Measurements from ENCODE around the gene SPANXB1. TPM values are rescaled to one million over a fixed set of nuclear protein-coding genes. Genes with fewer than 3 reads are reported as not detected.

The SPANXB1 gene
- polyA plus RNA-seq, 1 donor from 2014 or later: not detected

Other genes with a start within 250 kb of the SPANXB1 start
- gene LDOC1, start 174.5 kb downstream of the SPANXB1 start, polyA plus RNA-seq: 6.8 and 7.2 TPM in 2 replicates
- not detected in 2 replicates for gene SPANXC, start 239.9 kb downstream of the SPANXB1 start, polyA plus RNA-seq

Data from neural cell (in vitro differentiated cells).